Measurements from ENCODE around the gene CCDC195. TPM values are rescaled to one million over a fixed set of nuclear protein-coding genes. Genes with fewer than 3 reads are reported as not detected.

CCDC195 gene
- total and polyA plus RNA-seq, 2 experiments from 2014 or later: not detected

DNA sequence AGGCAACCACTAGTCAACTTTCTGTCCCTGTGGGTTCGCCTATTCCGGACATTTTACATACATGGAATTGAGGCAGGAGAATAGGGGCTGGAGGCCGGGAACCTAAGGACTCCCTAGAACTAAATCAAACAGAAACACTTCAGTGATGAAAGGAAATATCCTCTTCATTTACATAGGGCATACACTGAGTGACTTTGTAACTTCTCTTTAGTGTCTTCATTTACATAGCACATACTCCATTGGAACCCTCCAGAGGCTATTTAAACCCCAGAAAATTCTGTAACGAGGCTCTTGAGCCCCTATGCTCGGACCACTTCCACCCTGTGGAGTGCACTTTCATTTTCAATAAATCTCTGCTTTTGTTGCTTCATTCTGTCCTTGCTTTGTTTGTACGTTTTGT lies 56.5 kb downstream of the CCDC195 start:
- no peak for TF ChIP-seq EZH2phosphoT487 (IDR thresholded peaks at IDR 0.05; ENCODE audit: low read depth, severe bottlenecking, unreplicated experiment)
- TF ChIP-seq, protein P1, sequence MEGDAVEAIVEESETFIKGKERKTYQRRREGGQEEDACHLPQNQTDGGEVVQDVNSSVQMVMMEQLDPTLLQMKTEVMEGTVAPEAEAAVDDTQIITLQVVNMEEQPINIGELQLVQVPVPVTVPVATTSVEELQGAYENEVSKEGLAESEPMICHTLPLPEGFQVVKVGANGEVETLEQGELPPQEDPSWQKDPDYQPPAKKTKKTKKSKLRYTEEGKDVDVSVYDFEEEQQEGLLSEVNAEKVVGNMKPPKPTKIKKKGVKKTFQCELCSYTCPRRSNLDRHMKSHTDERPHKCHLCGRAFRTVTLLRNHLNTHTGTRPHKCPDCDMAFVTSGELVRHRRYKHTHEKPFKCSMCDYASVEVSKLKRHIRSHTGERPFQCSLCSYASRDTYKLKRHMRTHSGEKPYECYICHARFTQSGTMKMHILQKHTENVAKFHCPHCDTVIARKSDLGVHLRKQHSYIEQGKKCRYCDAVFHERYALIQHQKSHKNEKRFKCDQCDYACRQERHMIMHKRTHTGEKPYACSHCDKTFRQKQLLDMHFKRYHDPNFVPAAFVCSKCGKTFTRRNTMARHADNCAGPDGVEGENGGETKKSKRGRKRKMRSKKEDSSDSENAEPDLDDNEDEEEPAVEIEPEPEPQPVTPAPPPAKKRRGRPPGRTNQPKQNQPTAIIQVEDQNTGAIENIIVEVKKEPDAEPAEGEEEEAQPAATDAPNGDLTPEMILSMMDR (IDR thresholded peaks at IDR 0.05; ENCODE audit: poor library complexity): no peak
- no peak for TF ChIP-seq EZH2 (IDR thresholded peaks at IDR 0.05; ENCODE audit: borderline replicate concordance)
- H4K20me1 ChIP-seq (ENCODE audit: insufficient read depth, poor library complexity, severe bottlenecking): no peaks in the 10 kb centered on the region
- H3K4me3 ChIP-seq: no peak overlapping the region
- no peak for DNase-seq (ENCODE audit: low spot score)
- no peaks in the 10 kb centered on the region for H3K9me3 ChIP-seq (ENCODE audit: low read depth)
- H3K79me2 ChIP-seq: no peaks in the 10 kb centered on the region
- no peaks in the 10 kb centered on the region for H3K27me3 ChIP-seq
- H3K27ac ChIP-seq: no peak overlapping the region
- no peaks in the 10 kb centered on the region for H3K9me2 ChIP-seq (replicated peaks; ENCODE audit: insufficient read depth)
- no peaks in the 10 kb centered on the region for H3K36me3 ChIP-seq (replicated peaks; ENCODE audit: insufficient read depth, low read depth)
- H2AFZ ChIP-seq: no peak overlapping the region
- 83% methylated on average over 6 of the region's 6 CpGs for WGBS (ENCODE audit: low lambda C conversion rate, missing lambda C conversion rate)
- no peak overlapping the region for H3K4me2 ChIP-seq
- no peaks in the 10 kb centered on the region for H3K4me1 ChIP-seq (ENCODE audit: insufficient read depth)

DNA sequence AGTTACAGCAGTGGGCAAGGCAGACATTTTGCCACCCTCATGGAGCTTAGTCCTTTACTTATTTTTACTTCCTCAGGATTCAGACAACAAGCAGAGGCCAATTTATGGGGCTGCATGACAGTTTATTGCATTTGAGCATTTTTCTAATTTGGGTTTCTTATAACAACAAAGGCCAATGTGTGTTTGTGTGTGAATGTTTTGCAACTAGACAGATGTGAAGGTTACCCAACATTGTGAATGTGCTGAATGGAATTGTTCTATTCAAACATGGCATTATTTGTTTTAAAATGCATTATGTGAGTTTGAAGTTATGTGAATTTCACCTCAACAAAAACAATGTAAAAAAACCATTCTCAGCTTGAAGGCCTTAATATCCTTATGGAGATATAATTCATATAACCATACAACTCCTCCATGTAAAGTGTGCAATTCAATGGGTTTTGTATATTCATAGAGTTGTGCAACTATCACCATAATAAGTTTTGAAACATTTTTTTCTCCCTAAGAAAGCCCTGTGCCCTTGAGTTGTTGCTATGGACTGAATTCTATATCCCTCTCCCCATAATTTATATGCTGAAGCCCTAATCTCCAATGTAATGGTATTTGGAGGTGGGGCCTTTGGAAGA lies 57.3 kb downstream of the CCDC195 start:
- no peak overlapping the region for H2AFZ ChIP-seq
- no peaks in the 10 kb centered on the region for H3K27me3 ChIP-seq
- H3K79me2 ChIP-seq: no peaks in the 10 kb centered on the region
- H3K36me3 ChIP-seq (replicated peaks; ENCODE audit: insufficient read depth, low read depth): no peaks in the 10 kb centered on the region
- H4K20me1 ChIP-seq (ENCODE audit: insufficient read depth, poor library complexity, severe bottlenecking): no peaks in the 10 kb centered on the region
- DNase-seq (ENCODE audit: low spot score): no peak
- no peaks in the 10 kb centered on the region for H3K9me3 ChIP-seq (ENCODE audit: low read depth)
- no peak overlapping the region for H3K4me2 ChIP-seq
- H3K4me3 ChIP-seq: no peak overlapping the region
- no peak for TF ChIP-seq EZH2phosphoT487 (IDR thresholded peaks at IDR 0.05; ENCODE audit: low read depth, severe bottlenecking, unreplicated experiment)
- TF ChIP-seq, protein P1 (IDR thresholded peaks at IDR 0.05; ENCODE audit: poor library complexity): no peak
- no peak for TF ChIP-seq EZH2 (IDR thresholded peaks at IDR 0.05; ENCODE audit: borderline replicate concordance)
- no peaks in the 10 kb centered on the region for H3K9me2 ChIP-seq (replicated peaks; ENCODE audit: insufficient read depth)
- no peaks in the 10 kb centered on the region for H3K4me1 ChIP-seq (ENCODE audit: insufficient read depth)
- H3K27ac ChIP-seq: no peak overlapping the region

GRCh38 chr2:224657349-224657748 lies 58.8 kb downstream of the CCDC195 start:
- no peak for DNase-seq (ENCODE audit: low spot score)
- Histone ChIP-seq H3K9me3 (ENCODE audit: low read depth) (no peaks in the 10 kb centered on the region), H3K4me3 (no peak overlapping the region), H3K27me3 (no peaks in the 10 kb centered on the region), H3K79me2 (no peaks in the 10 kb centered on the region), H2AFZ (no peak overlapping the region), H3K27ac (no peak overlapping the region), H3K36me3 (replicated peaks; ENCODE audit: insufficient read depth, low read depth) (no peaks in the 10 kb centered on the region), H4K20me1 (ENCODE audit: insufficient read depth, poor library complexity, severe bottlenecking) (no peaks in the 10 kb centered on the region), H3K4me1 (ENCODE audit: insufficient read depth) (no peaks in the 10 kb centered on the region), H3K4me2 (no peak overlapping the region), H3K9me2 (replicated peaks; ENCODE audit: insufficient read depth) (no peaks in the 10 kb centered on the region)
- TF ChIP-seq, protein P1 (IDR thresholded peaks at IDR 0.05; ENCODE audit: poor library complexity): no peak
- TF ChIP-seq EZH2phosphoT487 (IDR thresholded peaks at IDR 0.05; ENCODE audit: low read depth, severe bottlenecking, unreplicated experiment) (no peak), EZH2 (IDR thresholded peaks at IDR 0.05; ENCODE audit: borderline replicate concordance) (no peak)
- 78% methylated on average over 4 of the region's 5 CpGs for WGBS (ENCODE audit: low lambda C conversion rate, missing lambda C conversion rate)

Measured in hepatocyte (in vitro differentiated cells).